ENCODE results near the gene LRRC36. TPM values are rescaled to one million over a fixed set of nuclear protein-coding genes. Genes with fewer than 3 reads are reported as not detected.

LRRC36 gene
- total and polyA plus RNA-seq, 9 of the 15 experiments (the other 6 are each of a cell fraction or from before 2014, with no cell fraction given), result 0.09 to 0.40 (median 0.17) TPM; not detected in 1

- BruUV-seq (replicated peaks), result no TSS peak
- H3K4me3 ChIP-seq, result no peak overlapping the region
- peak; percentile 58 for TF ChIP-seq RBFOX2 (IDR thresholded peaks at IDR 0.05; ENCODE audit: low read depth, low read length)
- TF ChIP-seq POLR2G (IDR thresholded peaks at IDR 0.05; ENCODE audit: low read depth, low read length), result peak; percentile 54
- TF ChIP-seq ZNF253 (CRISPR knock-in tag; conservative IDR thresholded peaks at IDR 0.05), result no peak
- H3K4me1 ChIP-seq (replicated peaks in 1 of 2; ENCODE audit: control insufficient read depth in 2 of 2, insufficient read depth in 2 of 2, low read length in 2 of 2), result peaks cover 0 to 19% of the 10 kb centered on the region in 2 experiments; a peak in 1 of 5 replicates
- POLR2A ChIA-PET, result interaction anchor here (0.5 to 1.1 kb wide), 2 partner anchors 13 to 16 kb away, joined by 3 to 4 read pairs; no protein-coding TSS in a partner anchor
- H3K9ac ChIP-seq (ENCODE audit: insufficient read depth in 1 of 2, low read depth in 2 of 2, low read length in 2 of 2), result peak overlapping the region in 1 of 2 experiments; percentile 31; a peak in 1 of 4 replicates
- CTCF ChIA-PET (ENCODE audit: low intra/inter-chr PET ratio), result no interaction called here
- no peaks in the 10 kb centered on the region for H3K79me2 ChIP-seq (ENCODE audit: control insufficient read depth, insufficient read depth, low read length)
- DNase-seq (ENCODE audit: extremely low read depth in 1 of 4, low spot score in 3 of 4), result no peak
- 86% methylated on average over 26 of the region's 28 CpGs for WGBS (ENCODE audit: insufficient coverage, low coverage, missing lambda C conversion rate)
- intact Hi-C loops (cut with micrococcal nuclease), result no loop called here
- no peak overlapping the region for H2AFZ ChIP-seq (ENCODE audit: low read depth, low read length)
- in situ Hi-C loops (cut with MboI), result no loop called here
- no peak overlapping the region for H3K4me2 ChIP-seq (ENCODE audit: insufficient read depth, low read length)
- H3K9me3 ChIP-seq (replicated peaks; ENCODE audit: control insufficient read depth, insufficient read depth, low read depth, low read length), result no peaks in the 10 kb centered on the region
- H4K20me1 ChIP-seq (replicated peaks; ENCODE audit: control insufficient read depth, insufficient read depth, low read length), result no peaks in the 10 kb centered on the region
- H3K36me3 ChIP-seq (ENCODE audit: control insufficient read depth, insufficient read depth, low read length), result peaks cover 24% of the 10 kb centered on the region; the same call in 2 of the 3 replicates
- no peak overlapping the region for H3K27ac ChIP-seq (ENCODE audit: extremely low read depth, low read depth, low read length)
- ATAC-seq, result no peak
- no peak for FAIRE-seq
- H3K27me3 ChIP-seq (ENCODE audit: control insufficient read depth in 2 of 2, insufficient read depth in 2 of 2, low read length in 2 of 2), result no peaks in the 10 kb centered on the region
- peaks cover 3% of the 10 kb centered on the region for H3K9me1 ChIP-seq (ENCODE audit: control insufficient read depth, insufficient read depth, low read length)
Measured at GRCh38 chr16:67286441-67287235, 40.0 kb upstream of the LRRC36 start.

- H4K20me1 ChIP-seq (replicated peaks; ENCODE audit: control insufficient read depth, insufficient read depth, low read length), result no peaks in the 10 kb centered on the region
- no peaks in the 10 kb centered on the region for H3K79me2 ChIP-seq (ENCODE audit: control insufficient read depth, insufficient read depth, low read length)
- no peak for TF ChIP-seq CSDE1 (IDR thresholded peaks at IDR 0.05)
- TF ChIP-seq RBM39 (optimal IDR thresholded peaks at IDR 0.05; ENCODE audit: low read depth, low read length), result no peak
- no peak for TF ChIP-seq PHF20 (IDR thresholded peaks at IDR 0.05; ENCODE audit: partially characterized antibody)
- TF ChIP-seq GABPB2 (CRISPR knock-in tag; conservative IDR thresholded peaks at IDR 0.05), result no peak
- H3K4me2 ChIP-seq (ENCODE audit: insufficient read depth, low read length), result no peak overlapping the region
- H2AFZ ChIP-seq (ENCODE audit: low read depth, low read length), result no peak overlapping the region
- POLR2A ChIA-PET, result interaction anchor here (0.5 to 1.1 kb wide), 3 partner anchors 8 to 193 kb away, joined by 3 to 4 read pairs (median 3); no protein-coding TSS in a partner anchor
- intact Hi-C loops (cut with micrococcal nuclease) (no loop called here), in situ Hi-C loops (cut with MboI) (no loop called here)
- no peak overlapping the region for H3K27ac ChIP-seq (ENCODE audit: extremely low read depth, low read depth, low read length)
- no peaks in the 10 kb centered on the region for H3K27me3 ChIP-seq (ENCODE audit: control insufficient read depth in 2 of 2, insufficient read depth in 2 of 2, low read length in 2 of 2)
- 89% methylated on average over 12 of the region's 14 CpGs for WGBS (ENCODE audit: insufficient coverage, low coverage, missing lambda C conversion rate)
- no peak for FAIRE-seq
- no peak for ATAC-seq
- H3K9ac ChIP-seq (ENCODE audit: insufficient read depth in 1 of 2, low read depth in 2 of 2, low read length in 2 of 2), result no peak overlapping the region
- no peaks in the 10 kb centered on the region for H3K9me3 ChIP-seq (replicated peaks; ENCODE audit: control insufficient read depth, insufficient read depth, low read depth, low read length)
- DNase-seq (ENCODE audit: extremely low read depth in 1 of 4, low spot score in 3 of 4), result no peak
- CTCF ChIA-PET (ENCODE audit: low intra/inter-chr PET ratio), result no interaction called here
- peaks cover 15% of the 10 kb centered on the region; the same call in 2 of the 3 replicates for H3K36me3 ChIP-seq (ENCODE audit: control insufficient read depth, insufficient read depth, low read length)
- H3K4me1 ChIP-seq (replicated peaks in 1 of 2; ENCODE audit: control insufficient read depth in 2 of 2, insufficient read depth in 2 of 2, low read length in 2 of 2), result peaks cover 0 to 19% of the 10 kb centered on the region in 2 experiments; a peak in 1 of 5 replicates
- H3K9me1 ChIP-seq (ENCODE audit: control insufficient read depth, insufficient read depth, low read length), result peaks cover 4% of the 10 kb centered on the region
- H3K4me3 ChIP-seq, result no peak overlapping the region
- BruUV-seq (replicated peaks), result no TSS peak
Measured at GRCh38 chr16:67287960-67288359, 38.7 kb upstream of the LRRC36 start.

All from K562 (cell line).